ENCODE results near the gene ANGPT4.

ANGPT4 gene, protein sequence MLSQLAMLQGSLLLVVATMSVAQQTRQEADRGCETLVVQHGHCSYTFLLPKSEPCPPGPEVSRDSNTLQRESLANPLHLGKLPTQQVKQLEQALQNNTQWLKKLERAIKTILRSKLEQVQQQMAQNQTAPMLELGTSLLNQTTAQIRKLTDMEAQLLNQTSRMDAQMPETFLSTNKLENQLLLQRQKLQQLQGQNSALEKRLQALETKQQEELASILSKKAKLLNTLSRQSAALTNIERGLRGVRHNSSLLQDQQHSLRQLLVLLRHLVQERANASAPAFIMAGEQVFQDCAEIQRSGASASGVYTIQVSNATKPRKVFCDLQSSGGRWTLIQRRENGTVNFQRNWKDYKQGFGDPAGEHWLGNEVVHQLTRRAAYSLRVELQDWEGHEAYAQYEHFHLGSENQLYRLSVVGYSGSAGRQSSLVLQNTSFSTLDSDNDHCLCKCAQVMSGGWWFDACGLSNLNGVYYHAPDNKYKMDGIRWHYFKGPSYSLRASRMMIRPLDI

DNA sequence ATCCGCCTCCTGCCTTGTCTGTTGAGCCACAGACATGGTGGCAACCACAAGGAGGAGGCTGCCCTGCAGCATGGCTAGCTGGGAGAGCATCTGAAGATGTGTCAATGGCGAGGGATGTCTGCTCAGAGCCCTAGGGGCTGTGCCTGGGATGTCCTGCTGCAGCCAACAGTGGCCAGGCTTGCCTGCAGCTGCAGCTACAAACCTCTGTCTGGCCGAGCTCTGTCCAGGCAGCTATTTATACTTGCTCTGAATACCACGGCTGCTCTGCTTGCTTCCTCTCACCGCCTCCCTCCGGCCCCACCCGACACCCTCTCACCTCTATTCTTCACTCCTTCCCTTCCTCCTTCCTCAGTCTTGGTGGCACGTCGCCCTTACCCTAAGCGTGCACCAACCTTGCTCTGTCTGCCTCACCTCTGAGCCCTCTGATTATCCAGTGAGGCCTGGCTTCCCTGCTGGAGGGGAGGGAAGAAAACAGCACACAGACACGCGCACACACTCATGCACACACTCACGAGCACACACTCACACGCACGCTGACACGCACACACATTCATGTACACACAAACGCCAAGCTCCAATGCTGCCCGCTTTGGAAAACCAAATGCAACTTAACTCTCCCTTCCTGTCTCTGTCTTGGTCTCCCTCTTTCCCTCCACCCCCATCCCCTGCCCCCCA is at the start of gene ANGPT4:
TSS of gene ANGPT4 (minus strand) at position 210 of the 675 bp plus-strand sequence. CDS start at position 90, 120 bp downstream.
- no peak for DNase-seq

GRCh38 chr20:963795-964194 is 47.7 kb upstream of the ANGPT4 start:
- DNase-seq = no peak

DNA sequence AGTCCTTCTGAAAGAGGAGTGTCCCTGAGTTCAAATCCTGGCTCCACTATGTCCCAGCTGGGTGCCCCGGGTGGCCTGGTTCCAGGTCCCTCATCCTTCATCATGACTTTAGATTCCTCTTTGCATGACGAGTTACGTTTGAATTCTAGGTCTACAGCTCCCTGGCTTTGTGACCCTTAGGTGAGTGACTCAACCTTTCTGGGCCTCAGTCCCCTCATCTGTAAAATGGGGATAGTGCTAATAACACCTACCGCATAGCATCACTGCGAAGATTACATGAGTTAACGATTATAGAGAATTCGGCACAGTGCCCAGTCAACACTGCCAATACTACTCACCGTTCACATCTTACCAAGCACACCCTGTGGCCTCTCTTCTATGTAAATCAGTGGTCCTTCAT is 46.5 kb upstream of the ANGPT4 start:
- no peak for DNase-seq

DNA sequence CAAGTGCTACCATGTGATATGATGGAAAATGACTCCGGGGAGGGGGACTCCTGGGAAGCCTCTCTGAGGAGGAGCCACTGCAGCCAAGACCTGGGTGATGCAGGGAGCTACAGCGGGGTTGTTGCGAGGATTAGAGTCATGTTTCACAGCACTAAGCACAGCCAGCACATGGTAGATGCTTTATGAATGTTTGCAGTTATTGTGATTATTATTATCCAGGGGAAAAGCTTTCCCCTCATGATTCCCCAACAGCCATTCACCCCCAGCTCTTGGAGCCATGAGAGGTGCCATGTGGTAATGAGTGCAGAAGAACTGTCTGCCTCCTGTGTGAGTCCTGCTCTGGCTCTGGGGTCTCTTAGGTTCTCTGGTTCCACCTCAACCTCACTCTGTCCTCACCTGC is 46.1 kb upstream of the ANGPT4 start:
- DNase-seq = no peak

DNA sequence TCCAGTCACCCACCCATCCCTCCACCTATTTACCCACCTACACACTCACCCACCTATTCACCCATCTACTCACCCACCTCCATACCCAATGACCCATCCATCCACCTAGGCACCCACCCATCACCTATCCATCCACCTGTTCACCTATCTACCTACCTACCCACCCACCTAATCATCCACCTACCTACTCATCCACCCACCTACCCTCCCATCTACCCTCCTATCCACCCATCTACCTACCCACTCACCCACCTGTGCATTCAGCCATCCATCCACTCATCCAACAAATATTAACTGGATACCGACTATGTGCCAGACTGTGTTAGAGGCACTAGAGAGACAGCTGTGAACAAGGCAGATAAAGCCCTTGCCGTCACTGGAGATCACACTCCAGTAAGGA is 45.6 kb upstream of the ANGPT4 start:
- no peak for DNase-seq

- DNase-seq = no peak
These were observed 44.0 kb upstream of the ANGPT4 start for GRCh38 chr20:959996-960615.

DNA sequence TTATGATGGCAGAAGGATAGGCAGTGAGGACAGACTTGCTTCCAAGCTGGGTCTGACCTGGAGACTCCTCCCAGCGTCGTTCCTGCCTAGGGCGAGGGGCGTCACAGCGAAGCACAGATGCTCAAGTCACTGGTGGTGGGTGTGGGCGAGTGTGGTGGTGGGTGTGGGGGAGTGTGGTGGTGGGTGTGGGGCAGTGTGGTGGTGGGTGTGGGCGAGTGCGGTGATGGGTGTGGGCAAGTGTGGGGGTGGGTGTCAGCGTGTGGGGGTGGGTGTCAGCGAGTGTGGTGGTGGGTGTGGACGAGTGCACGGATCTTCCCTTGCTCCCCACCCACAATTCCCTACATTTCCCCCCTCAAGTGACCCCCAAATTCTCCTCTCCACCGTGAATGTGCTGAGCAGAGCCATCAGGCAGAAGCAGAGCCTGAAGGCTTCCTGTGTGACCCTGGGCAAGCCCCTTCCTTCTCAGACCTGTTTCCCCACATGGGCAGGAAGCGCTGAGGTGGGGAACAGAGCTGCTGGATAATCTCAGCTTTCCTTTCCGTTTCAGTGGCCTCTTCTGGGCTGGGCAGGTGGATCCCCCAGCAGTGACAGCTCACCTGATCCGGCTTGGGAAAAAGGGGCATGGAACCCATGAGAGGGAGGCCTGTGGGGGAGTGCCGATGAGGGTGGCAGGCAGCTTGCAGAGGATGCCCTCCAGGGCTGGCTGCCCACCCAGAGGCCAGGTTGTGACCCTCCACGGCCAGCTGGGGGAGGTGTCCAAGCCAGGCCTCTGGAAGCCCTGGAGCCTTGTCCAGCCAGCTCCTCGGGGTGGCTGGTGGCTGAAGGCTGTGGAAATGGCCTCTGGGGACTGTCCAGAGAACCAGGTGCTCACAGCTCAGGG is 43.0 kb upstream of the ANGPT4 start:
- no peak for DNase-seq

- no peak for DNase-seq
These were observed 41.4 kb upstream of the ANGPT4 start for GRCh38 chr20:957544-957943.

DNA sequence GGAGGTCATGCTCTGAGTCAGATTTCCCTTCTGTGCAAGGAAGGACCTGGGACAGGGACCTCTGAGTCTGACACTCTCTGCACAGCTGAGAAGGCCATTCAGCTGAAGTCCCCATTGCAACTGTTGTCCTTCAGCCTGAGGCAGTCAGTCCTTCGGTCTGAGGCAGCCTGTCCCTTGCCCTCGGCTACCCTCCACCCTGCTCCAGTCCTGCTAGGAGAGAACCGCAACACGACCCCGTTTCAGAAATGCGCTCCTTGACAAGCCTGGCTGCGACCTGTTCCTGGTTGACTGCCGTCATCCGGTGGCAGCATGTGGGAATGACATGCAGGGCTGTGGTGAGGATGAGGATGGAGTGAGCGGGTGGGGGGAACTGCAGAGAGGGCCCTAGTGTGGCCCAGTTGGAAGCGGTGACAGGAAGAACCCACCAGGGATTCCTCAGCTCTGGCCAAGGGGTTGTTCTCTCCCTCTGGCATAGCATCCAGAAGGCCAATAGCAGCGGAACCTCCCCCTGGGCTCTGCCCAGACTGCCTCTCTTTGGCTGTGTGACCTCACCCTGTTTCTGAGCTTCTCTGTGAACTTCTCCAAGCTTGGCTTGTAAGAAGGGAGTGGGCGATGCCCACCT is 40.3 kb upstream of the ANGPT4 start:
- DNase-seq = peak in 47 of 56 donors; percentile 2 to 73 (median 26)

- DNase-seq = no peak
These were observed 39.5 kb upstream of the ANGPT4 start for GRCh38 chr20:955656-956055.

GRCh38 chr20:955111-955510 is 39.0 kb upstream of the ANGPT4 start:
- DNase-seq = no peak

GRCh38 chr20:953742-954141 is 37.6 kb upstream of the ANGPT4 start:
- no peak for DNase-seq

- no peak for DNase-seq
These were observed 36.2 kb upstream of the ANGPT4 start for GRCh38 chr20:952196-952795.

DNA sequence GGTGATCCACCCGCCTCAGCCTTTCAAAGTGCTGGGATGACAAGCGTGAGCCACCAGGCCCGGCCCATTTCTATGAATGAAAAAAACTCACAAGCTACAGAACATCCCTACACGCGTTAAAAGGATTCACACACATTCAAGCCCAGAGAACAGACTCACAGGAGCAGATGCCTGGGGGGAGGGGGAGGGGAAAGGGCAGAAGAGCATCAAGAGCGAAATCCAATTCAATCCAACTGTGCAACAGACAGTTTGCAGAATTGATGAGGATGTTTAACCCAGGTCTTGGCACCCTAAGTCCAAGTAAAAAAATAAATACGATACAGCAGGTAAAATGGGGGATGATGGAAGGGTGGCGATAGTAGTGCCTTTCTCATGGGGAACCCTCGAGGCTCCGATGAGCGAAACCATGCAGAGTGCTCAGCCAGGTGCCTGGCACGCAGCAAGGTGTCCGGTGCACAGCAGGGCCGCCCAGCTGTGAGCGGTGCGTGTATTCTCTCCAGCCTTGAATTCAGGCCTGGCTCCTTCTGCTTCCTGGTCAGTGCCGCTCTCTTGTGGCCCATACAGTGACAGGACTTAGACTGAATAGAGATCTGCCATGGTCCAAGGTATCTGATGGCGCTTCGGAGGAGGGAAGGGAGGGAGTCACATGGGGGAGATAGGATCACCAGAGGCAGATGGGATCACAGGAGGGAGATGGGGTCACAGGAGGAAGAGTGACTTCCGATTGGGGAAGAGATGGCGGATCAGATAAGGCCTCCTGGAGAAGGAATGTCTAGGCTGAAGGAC is 35.4 kb upstream of the ANGPT4 start:
- DNase-seq = no peak

DNA sequence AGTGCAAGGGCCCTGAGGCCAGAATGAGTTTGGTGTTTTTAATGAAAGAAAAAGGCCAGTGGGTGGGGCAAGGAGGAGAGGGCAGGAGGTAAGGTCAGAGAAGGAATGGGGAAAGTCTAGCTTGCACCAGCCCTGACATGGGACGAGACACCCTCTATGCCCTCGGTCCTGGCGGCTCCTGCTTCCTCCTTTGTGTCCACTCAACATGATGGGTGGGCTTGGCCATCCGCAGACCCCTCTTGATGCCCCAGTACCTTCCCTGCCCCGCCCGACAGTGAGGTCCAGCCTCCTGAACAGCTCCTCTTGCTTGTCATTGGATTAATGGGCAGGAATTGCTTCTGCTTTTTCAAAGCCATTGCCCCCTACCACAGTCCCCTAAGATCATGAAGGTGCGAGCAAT is 33.6 kb upstream of the ANGPT4 start:
- DNase-seq = no peak

- no peak for DNase-seq
These were observed 30.7 kb upstream of the ANGPT4 start for GRCh38 chr20:946826-947225.

DNA sequence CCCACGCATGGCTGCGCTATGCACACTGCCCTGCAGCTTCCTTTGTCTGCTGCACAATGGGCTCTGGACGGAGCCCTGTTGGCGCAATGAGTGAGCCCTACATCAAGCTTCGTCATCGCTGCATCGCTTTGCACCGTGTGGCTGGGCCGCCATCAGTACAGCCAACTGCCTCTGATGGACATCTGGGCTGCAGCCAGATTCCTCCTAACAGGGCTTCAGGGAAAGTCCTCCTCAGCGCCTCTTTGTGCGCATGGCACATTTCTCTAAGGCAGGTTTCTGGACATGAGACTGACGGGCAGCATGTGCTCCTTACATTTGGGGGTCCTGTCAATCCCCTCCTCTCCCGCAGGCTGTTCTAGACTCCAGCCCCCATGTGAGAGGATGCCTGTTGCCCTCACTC is 29.7 kb upstream of the ANGPT4 start:
- peak in 1 of 56 donors; percentile 8 for DNase-seq

DNA sequence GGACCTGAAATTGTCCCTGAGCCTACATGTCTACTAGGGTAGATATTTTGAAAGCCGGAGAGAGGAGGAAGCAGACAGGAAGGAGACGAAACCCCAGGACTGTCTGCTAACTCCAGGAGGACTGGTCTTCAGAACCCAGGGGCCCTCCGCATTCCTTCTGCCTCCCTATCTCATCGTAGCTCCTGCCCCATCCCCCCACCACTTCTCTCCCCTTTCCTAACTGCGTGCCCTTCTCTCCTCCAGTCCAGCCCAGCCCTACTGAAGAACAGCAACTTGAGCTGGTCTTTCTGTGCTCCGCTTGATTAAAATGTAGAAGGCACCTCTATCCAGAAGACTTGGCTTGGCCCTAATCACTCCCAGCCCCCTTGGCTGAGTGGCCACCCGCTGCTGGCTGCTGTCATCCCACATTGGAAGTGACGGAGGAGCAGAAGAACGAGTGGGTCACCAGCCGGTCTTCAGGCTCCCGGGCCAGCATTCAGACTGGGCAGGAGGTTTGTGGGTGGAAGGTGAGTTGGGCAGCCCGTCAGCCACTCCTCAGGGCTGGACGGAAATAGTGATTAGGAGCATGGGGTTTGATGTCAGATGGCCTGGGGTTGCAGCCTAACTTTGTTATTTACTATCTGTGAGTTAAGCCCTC is 28.8 kb upstream of the ANGPT4 start:
- no peak for DNase-seq

GRCh38 chr20:944148-944547 is 28.0 kb upstream of the ANGPT4 start:
- DNase-seq = no peak
